Immature natural killer cell (primary cell): Measurements from ENCODE around the gene LRAT. TPM values are rescaled to one million over a fixed set of nuclear protein-coding genes. Genes with fewer than 3 reads are reported as not detected.

ENCODE experiments used
- polyA plus RNA-seq, 3 donors: library from polyadenylated mRNA; unstranded; fragments of 300-500 nt; fragmentation: Illumina TruSeq; gene quantifications; one replicate each; pipeline ENCODE4 v1.2.3, GENCODE V29; 2021

The LRAT gene
- polyA plus RNA-seq, 3 donors from 2014 or later: not detected

Other genes with a start within 250 kb of the LRAT start
- gene PLRG1, start 193.6 kb upstream of the LRAT start, polyA plus RNA-seq: 10 to 100 TPM; 54.4 to 71.2 (median 68.7) TPM
- gene FGB, start 181.0 kb upstream of the LRAT start, polyA plus RNA-seq: not detected
- gene FGA, start 153.3 kb upstream of the LRAT start, polyA plus RNA-seq: not detected
- gene FGG, start 131.3 kb upstream of the LRAT start, polyA plus RNA-seq: not detected
- gene RBM46, start 37.3 kb downstream of the LRAT start, polyA plus RNA-seq: not detected